ENCODE results near the gene STAMBP.

Gene STAMBP

DNA sequence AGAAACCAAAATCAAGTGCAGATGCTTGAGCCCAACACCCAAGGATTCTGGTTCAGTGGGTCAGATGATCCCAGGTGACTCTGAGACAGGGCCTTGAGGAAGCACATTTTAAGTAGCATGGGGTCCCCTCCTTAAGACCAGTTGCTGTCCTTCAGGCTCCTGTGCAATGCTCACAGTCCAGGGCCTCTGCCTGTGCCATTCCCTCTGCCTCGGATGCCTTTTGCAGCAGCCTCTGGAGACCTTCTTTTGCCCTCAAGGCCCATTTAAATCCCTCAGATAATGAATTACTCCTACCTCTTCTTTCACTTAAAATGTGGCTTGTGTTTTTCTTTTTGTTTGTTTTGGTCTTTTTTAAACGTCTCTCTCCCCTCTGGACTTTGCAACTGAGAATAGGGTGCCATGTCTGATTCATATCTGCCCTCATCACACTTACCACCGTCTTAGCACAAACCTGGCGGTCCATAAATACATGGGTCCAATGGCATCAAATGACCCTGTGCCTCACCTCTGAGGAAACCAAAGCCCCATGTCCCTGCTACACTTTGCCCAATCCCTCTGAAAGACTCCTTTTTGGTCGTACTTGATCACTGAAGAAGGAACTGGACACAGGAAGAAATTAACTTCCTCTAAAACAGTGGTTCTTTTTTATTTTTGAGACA lies 78.2 kb downstream of the STAMBP start:
- no peak for DNase-seq (ENCODE audit: low read depth)

DNA sequence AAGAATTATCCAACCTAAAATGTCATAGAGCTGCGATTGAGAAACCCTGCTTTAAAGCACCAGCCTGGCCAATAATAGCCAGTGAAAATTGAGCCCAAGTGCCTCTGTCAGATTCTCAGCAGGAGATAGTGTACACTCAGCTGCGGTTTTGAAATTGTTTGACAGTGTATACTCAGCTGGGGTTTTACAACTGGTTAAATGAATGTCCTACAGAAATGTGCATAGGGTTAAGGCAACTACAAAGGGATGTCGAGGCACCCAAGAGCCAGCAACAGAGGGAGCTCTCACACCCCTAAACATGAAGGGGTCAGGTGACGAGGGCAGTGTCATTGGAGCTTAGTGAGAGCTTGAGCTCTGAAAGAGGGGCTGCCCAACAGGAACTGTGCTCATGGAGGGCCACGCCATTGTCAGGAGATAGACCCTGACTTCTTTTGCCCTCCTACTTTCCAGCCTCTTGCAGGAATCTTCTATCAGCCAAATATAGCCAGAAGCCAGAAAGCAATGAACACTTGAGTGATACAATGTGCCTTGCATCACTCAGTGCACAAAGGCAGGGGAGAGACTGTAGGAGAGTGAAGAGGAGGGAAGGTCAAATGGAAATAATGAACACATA lies 79.2 kb downstream of the STAMBP start:
- no peak for DNase-seq (ENCODE audit: low read depth)

DNA sequence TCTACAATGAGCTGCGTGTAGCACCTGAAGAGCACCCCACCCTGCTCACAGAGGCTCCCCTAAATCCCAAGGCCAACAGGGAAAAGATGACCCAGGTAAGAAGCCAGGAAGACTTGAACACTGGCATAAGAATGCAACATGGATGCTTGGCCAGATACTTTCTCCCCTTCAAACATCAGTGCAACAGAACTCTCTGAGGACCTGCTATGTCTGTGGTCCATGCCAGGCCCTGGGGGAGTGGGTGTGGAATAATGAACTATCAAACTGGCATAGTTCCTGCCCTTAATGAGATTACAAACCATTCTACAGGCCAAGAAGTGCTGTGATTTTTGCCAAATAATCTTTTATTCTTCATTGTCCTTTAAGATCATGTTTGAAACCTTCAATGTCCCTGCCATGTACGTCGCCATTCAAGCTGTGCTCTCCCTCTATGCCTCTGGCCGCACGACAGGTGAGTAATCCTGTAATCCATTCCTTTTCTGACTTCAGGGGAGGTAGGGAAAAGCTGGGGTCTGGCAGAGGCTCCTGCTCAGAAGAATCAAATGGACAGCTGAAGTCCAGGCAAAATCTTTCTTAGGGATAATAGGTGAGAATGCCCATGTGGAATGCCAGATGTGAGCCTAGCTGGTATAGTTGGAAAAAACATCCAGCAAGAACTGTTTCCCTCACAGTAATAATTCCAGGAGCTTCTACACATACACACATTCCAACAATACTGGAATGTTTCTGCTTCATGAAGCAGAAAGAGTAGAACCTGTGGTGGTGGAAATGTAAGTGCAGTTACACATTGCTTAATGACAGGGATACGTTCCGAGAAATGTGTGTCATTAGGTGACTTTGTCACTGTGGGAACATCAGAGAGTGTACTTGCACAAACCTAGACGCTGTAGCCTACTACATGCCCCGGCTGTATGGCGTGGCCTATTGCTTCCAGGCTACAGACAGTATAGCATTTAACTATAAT lies 80.2 kb downstream of the STAMBP start:
- DNase-seq (ENCODE audit: low read depth): no peak

DNA sequence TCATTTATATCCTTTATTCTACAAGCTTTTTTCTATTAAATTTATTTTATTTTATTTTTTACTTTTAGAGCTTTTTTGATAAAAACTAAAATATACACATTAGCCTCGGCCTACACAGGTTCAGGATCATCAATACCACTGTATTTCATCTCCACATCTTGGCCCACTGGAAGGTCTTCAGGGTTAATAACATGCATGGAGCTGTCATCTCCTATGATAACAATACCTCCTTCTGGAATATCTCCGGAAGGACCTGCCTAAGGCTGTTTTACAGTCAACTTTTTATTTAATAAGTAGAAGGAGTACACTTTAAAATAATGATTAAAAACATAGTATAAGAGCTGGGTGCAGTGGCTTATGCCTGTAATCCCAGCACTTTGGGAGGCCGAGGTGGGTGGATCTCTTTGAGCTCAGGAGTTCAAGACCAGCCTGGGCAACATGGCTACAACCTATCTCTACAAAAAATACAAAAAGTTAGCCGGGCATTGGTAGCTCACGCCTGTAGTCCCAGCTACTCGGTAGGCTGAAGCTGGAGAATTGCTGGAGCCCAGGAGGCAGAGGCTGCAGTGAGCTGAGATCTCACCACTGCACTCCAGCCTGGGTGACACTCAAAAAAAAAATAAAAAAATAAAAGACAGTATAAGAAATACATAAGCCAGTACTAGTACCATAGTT lies 82.2 kb downstream of the STAMBP start:
- DNase-seq (ENCODE audit: low read depth): no peak

DNA sequence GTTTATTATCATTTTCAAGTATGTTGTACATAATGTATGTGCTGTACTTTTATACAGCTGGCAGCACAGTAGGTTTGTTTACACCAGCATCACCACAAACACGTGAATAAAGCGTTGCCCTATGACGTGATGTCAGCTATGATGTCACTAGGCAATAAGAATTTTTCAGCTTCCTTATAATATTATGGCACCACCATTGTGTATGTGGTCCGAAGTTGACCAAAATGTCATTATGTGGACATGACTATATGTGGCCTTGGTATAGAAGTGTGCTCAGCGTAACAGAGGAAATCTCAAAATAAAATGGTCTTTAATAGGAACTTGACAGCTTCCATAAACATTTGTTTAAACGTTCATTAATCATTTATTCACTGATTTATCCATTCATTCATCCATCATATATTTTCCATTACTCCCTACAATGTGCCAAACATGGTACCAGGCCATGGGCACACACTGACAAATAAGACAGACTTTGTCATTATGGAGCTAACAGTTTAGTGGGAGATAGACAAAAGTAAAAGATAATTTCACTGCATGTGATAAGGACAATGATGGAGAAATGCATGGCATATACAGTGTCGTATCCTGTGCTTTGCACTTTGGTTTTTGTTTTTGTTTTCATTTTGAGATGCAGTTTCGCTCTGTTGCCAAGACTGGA lies 82.9 kb downstream of the STAMBP start:
- DNase-seq (ENCODE audit: low read depth): no peak

DNA sequence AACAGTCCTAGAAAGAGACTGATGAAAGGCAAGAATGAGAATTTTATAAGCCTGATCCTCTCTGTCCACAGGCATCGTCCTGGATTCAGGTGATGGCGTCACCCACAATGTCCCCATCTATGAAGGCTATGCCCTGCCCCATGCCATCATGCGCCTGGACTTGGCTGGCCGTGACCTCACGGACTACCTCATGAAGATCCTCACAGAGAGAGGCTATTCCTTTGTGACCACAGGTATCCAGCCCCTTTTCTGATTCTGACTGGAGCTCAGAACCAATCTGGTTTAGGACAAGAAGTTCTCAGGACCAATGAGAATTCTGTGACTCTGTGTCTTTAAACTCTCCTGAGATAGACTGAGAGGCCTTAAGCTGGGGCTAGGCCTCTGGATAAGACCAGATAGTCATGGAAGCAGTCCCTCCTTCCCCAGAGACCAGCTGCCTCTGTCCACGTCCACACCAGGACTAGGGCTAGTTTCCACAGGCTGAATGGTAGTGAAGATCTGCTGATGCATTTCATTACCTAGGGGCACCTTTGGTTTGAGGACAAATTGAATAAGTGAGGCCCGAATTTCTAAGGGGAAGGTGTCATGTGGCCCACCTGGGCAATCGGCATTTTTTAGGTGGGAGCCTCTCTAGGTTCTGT lies 84.8 kb downstream of the STAMBP start:
- DNase-seq (ENCODE audit: low read depth): no peak

DNA sequence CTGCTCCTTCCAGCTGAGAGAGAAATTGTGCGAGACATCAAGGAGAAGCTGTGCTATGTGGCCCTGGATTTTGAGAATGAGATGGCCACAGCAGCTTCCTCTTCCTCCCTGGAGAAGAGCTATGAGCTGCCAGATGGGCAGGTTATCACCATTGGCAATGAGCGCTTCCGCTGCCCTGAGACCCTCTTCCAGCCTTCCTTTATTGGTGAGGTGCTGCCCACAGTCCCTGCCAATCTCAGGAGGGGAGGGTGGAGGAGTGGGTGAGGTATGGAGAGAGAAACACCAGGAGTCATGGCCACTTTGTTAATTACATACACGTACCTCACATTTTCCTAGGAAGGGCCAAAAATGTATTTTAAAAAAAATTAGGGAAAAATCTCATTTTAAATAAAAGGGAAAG lies 85.9 kb downstream of the STAMBP start:
- no peak for DNase-seq (ENCODE audit: low read depth)

DNA sequence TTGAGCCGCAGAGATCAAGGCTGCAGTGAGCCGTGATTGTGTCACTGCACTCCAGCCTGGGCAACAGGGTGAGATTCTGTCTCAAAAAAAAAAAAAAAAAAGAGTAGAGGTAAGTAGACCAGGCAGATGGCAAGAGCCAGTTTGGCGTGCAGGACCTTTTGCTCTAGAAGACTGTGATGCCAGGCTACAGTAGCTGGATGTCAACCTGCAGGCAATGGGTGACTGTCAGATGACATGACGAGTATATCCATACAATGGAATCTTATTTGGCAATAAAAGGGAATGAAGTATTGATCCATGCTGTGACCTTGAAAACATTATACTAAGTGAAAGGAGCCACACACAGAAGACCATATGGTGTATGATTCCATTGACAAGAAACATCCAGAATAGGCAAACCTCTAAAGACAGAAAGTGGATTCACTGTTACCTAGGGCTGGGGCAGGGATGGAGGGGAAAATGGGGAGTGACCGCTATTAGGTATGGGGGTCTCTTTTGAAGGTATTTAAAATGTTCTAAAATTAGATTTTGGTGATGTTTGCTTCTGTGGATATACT lies 86.8 kb downstream of the STAMBP start:
- no peak for DNase-seq (ENCODE audit: low read depth)

DNA sequence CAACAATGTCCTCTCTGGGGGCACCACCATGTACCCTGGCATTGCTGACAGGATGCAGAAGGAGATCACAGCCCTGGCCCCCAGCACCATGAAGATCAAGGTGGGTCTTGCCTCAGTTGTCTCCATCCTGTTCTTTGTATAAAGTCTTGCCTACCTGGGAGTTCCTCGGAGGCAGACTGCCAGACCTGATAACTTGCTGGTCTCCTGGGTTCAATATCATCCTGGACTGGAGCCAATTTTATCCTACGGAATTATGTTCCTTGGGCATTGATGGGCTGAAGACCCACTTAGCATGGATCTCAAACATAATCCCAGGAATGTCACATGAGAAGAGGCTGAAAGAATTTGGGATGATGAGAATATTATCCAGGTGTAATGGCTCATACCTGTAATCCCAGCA lies 87.9 kb downstream of the STAMBP start:
- DNase-seq (ENCODE audit: low read depth): no peak

DNA sequence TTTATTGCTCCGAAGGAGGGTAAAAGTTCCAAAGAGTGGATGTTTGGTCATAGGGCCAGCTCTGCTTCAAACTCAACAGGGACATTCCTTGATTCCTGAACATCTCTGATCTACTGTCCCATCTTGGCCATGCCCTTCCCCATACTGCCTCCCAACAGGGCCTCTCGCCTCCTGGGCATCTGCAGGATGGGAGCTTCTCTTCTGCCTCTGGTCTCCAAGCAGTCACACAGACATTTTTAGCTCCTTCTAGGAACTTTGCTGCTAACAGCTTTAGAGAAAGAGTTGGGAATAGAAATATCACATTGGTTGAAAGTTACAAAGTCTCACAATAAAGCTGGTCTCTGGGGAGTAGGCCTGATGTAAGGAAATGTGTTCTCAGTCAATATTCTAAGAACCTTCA lies 88.5 kb downstream of the STAMBP start:
- DNase-seq (ENCODE audit: low read depth): no peak

DNA sequence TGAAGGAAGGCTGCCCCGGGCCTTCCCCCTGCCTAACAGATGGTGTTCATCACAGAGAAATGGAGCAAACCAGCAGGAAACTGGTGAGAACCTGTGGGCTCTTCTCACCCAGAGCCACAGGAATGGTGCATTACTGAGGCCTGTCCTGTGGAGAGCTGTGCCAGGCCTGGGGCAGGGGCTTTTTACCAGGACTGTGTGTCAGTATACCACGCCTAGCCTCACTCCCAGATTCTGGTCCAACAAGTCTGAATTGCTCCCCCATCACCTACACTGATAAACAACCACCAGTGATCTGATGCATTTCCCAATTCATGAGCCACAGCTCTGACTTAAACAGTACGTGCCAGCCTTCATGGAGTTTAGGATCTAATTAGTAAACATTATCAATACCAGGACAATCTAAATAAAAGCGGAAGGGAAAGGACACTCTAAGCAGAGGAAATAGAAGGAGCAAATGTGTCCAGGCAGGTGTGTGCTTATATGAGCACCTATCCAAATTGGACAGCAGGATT lies 89.0 kb downstream of the STAMBP start:
- DNase-seq (ENCODE audit: low read depth): no peak

DNA sequence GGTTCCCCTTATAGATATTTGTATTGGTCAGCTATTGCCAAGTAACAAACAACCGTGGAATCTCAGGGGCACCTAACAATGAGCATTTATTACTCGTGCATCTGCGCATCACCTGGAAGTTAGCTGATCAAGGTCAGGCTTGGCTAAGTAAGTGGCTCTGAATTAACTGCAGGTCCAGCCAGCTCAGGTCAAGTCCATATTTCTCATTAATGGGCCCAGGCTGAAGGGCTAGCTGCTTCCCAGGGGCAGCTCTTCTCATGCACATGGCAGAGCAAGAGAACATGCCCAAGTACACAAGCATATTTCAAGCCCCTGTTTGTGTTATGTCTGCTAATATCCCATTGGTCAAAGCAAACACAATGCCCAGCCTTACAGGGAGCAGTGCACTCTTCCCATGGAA lies 90.1 kb downstream of the STAMBP start:
- no peak for DNase-seq (ENCODE audit: low read depth)

DNA sequence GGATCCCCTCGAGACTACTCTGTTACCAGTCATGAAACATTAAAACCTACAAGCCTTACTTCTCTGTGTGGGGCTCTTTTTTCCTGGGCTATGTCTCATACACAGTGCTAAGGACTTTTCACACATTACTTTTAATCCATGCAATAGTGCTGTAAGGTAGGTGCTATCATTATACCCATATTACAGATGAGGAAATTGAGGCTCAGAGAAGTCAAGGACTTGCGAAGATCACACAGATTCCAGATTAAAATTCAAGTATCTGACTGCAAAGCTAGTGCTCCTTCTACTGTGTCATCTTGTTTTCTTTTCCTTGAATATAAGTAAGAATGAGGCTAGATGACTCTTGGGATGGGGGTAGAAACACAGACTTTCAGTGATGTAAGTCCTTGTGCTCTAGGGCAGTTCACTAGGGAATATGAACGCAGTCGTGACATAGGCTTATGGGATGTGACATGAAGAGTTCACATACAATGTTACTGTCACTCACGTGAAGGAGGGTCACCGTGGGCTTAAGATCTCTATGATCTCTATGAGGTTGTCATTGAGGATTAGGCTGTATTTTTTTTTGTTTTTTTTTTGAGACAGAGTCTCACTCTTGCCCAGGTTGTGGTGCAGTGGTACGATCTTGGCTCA lies 91.0 kb downstream of the STAMBP start:
- DNase-seq (ENCODE audit: low read depth): no peak

DNA sequence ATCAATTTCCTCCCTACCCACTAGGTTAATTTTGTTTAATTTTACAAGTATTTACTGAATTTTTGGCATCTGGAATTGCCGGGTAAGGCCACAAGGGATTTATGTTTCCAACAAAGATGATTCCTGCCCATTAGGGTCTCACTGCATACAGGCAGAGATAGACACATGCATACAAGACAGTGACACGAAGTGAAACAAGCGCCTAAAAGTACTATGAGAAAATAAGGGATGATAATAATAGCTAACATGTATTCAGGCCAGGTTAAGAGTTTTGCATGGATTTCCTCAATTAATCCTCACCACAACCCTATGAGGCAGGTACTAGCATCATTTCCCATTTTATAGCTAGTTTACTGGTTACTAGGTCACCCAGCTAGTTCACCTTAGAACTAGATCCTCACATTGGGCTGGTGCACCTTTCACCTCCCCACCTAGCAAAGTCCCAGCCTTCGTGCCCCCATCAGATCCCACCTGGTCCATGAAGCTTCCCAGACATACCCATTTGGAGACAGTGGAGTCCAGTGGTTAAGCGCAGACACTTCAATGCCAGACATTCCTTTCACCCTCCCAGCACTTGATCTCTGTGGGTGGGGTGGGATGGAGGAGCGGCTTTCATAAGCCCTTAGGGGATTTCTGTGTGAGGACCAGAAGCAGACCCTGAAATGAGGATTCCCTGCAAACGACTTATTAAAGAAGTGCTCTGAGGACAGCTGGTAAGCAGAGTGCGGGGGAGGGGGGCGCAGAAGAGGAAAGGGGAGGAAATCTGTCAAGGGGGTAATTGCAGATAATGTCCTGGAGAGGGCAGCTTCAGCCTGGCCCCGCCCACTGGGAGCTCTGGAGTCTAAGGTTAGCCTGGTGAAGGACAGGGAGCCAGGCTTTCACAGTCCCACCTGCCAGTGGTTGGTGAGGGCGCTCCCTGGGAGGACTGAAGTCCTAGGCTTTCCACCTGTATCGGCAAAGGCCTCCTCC lies 92.1 kb downstream of the STAMBP start:
- DNase-seq (ENCODE audit: low read depth): no peak

DNA sequence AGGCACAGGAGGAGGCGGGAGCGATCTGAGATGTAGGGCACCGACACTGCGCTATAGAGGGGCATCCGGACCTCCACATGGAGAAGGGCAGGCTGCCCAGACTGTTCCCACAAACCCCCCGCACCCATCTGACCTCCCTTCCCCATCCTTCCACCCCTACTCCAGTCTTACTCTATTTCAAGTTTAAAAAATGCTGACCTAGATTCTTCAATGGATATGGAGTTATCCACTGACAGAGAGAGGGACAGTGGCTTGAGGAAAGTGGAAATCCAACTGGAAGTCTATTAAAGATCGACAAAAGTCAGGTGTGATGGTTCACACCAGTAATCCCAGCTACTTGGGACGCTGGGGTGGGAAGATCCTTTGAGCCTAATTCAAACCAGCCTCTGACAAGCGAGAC lies 92.8 kb downstream of the STAMBP start:
- no peak for DNase-seq (ENCODE audit: low read depth)

DNA sequence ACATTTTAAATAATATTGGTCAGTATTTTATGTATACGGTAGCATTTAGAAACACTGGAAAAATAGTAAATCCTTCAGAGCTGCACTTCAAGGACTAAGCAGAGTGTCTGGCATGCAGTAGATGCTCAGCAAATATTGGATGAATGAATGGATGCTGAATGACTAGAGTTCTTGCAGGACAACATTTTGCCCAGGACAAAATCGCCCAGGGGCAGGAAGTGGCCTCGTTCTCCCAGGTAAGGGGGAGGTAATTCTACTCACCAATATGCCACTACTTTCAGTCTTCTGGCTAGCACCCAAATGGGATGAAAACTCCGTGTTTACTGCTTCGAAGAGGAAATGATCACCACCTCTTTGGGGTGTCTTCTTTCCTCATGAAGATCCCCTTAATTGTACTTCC lies 93.9 kb downstream of the STAMBP start:
- no peak for DNase-seq (ENCODE audit: low read depth)
